Endothelial cell of umbilical vein (primary cell): ENCODE measurements around the gene LAMC1. TPM values are rescaled to one million over a fixed set of nuclear protein-coding genes. Genes with fewer than 3 reads are reported as not detected.

Experiments used
- BruUV-seq: library from RNA; stranded (reverse); fragments of 400-500 nt; replicated peaks from 2 replicates; lab custom pipeline; 2021; lab: Mats Ljungman, UMichigan
- CTCF ChIA-PET: fragments of 300-600, 350-600 bp; sonication (Branson Sonifier 250); formaldehyde crosslinking; loops from one replicate; lab custom pipeline; 2021; ENCODE audit warnings: antibody characterized with exemption, inconsistent platforms; lab: Charles Lee
- POLR2A ChIA-PET: fragments of 300-600, 350-600 bp; sonication (Branson Sonifier 250); formaldehyde crosslinking; loops from one replicate; lab custom pipeline; 2021; ENCODE audit warnings: antibody characterized with exemption, inconsistent platforms; lab: Charles Lee
- DNase-seq: peaks from one replicate; pipeline ENCODE4 v3.0.0-alpha.2; 2011; ENCODE audit warnings: low read depth, low spot score
- FAIRE-seq: peaks from 2 replicates; lab custom pipeline; 2011; peaks lifted over from hg19 to GRCh38; lab: Jason Lieb, UNC
- H2AFZ ChIP-seq: 2 replicates; pipeline ENCODE4 v1.6.0; 2012; ENCODE audit warnings: low read depth, low read length, control low read depth, inconsistent platforms
- H3K27ac ChIP-seq: 2 replicates; pipeline ENCODE4 v1.5.1; 2011; ENCODE audit warnings: low read depth, mild to moderate bottlenecking, control low read depth, low read length, moderate library complexity; ENCODE audit not compliant: insufficient read depth
- H3K27me3 ChIP-seq, 2 experiments: 2 replicates each; pipeline versions ENCODE4 v1.6.0 to v1.6.1; 2011; ENCODE audit warnings: low read length in 2 of 2, mixed read lengths in 1 of 2; ENCODE audit not compliant: control insufficient read depth in 2 of 2, insufficient read depth in 2 of 2
- H3K36me3 ChIP-seq, 2 experiments: 2 replicates in 1 of 2; 3 replicates in 1 of 2; pipeline ENCODE4 v1.5.1; 2011; ENCODE audit warnings: low read length in 2 of 2, mild to moderate bottlenecking in 1 of 2, moderate library complexity in 1 of 2; ENCODE audit not compliant: control insufficient read depth in 2 of 2, insufficient read depth in 2 of 2; ENCODE audit errors: extremely low read depth in 1 of 2
- H3K4me1 ChIP-seq: 3 replicates; pipeline ENCODE4 v1.5.1; 2011; ENCODE audit warnings: mild to moderate bottlenecking, low read length; ENCODE audit not compliant: control insufficient read depth, insufficient read depth; ENCODE audit errors: extremely low read depth
- H3K4me2 ChIP-seq: 2 replicates; pipeline ENCODE4 v1.6.1; 2011; ENCODE audit warnings: low read length, control low read depth, mixed read lengths; ENCODE audit not compliant: insufficient read depth
- H3K4me3 ChIP-seq, 3 experiments: fragments of 200-600 bp in 1 of 3; sonication (generic), shearing (Covaris generic) in 1 of 3; replicated peaks in 1 of 3; 2 replicates each; pipeline ENCODE4 v1.5.1; 2011 to 2016; ENCODE audit warnings: control low read depth in 3 of 3, low read length in 3 of 3, mild to moderate bottlenecking in 2 of 3, inconsistent platforms in 1 of 3, low read depth in 1 of 3, moderate library complexity in 1 of 3; ENCODE audit not compliant: insufficient read depth in 1 of 3
- H3K79me2 ChIP-seq: 2 replicates; pipeline ENCODE4 v1.6.0; 2012; ENCODE audit warnings: low read length, inconsistent platforms; ENCODE audit not compliant: control insufficient read depth, insufficient read depth
- H3K9ac ChIP-seq: replicated peaks from 2 replicates; pipeline ENCODE3; 2011; ENCODE audit warnings: low read length, control low read depth; ENCODE audit not compliant: insufficient read depth; ENCODE audit errors: extremely low read depth
- H3K9me1 ChIP-seq: replicated peaks from 3 replicates; pipeline ENCODE4 v1.6.0; 2011; ENCODE audit warnings: mild to moderate bottlenecking, low read length; ENCODE audit not compliant: control insufficient read depth, insufficient read depth; ENCODE audit errors: extremely low read depth
- H3K9me3 ChIP-seq: replicated peaks from 2 replicates; pipeline ENCODE4 v1.5.1; 2012; ENCODE audit warnings: low read length, inconsistent platforms; ENCODE audit not compliant: control insufficient read depth, insufficient read depth
- H4K20me1 ChIP-seq: replicated peaks from 2 replicates; pipeline ENCODE3; 2011; ENCODE audit warnings: mild to moderate bottlenecking, low read length; ENCODE audit not compliant: control insufficient read depth, insufficient read depth; ENCODE audit errors: extremely low read depth
- CTCF ChIP-seq, 2 donors: IDR thresholded peaks; 1 replicate in 1 of 2; 2 replicates in 1 of 2; pipeline ENCODE4 v1.5.1; 2011; ENCODE audit warnings: low read length in 2 of 2, mild to moderate bottlenecking in 2 of 2, moderate library complexity in 2 of 2, control low read depth in 1 of 2, inconsistent platforms in 1 of 2, low read depth in 1 of 2; ENCODE audit not compliant: insufficient read depth in 1 of 2; ENCODE audit errors: extremely low read depth in 1 of 2
- EZH2 ChIP-seq: IDR thresholded peaks from 2 replicates; pipeline ENCODE4 v1.6.1; 2012; ENCODE audit warnings: borderline replicate concordance, low read depth, mild to moderate bottlenecking, moderate library complexity, low read length, inconsistent platforms; ENCODE audit not compliant: severe bottlenecking
- FOS ChIP-seq: IDR thresholded peaks from 2 replicates; pipeline ENCODE4 v1.6.1; 2011; ENCODE audit warnings: mild to moderate bottlenecking, low read length, moderate library complexity, borderline replicate concordance; ENCODE audit not compliant: insufficient read depth
- GATA2 ChIP-seq: IDR thresholded peaks from 2 replicates; pipeline ENCODE4 v1.7.0; 2011; ENCODE audit warnings: low read depth, mild to moderate bottlenecking, moderate library complexity, mixed read lengths, low read length; ENCODE audit not compliant: insufficient read length, insufficient read depth
- JUN ChIP-seq: IDR thresholded peaks from 2 replicates; pipeline ENCODE4 v1.6.1; 2011; ENCODE audit warnings: borderline replicate concordance, low read depth; ENCODE audit not compliant: insufficient read length, insufficient read depth
- MYC ChIP-seq: IDR thresholded peaks from one replicate; pipeline ENCODE4 v1.6.1; 2011; ENCODE audit warnings: mild to moderate bottlenecking, low read depth, low read length
- POLR2A ChIP-seq: IDR thresholded peaks from 2 replicates; pipeline ENCODE4 v1.6.1; 2012; ENCODE audit warnings: low read depth, mild to moderate bottlenecking, control low read depth, low read length
- POLR2AphosphoS5 ChIP-seq: IDR thresholded peaks from 2 replicates; pipeline ENCODE4 v1.6.1; 2012; ENCODE audit warnings: low read depth, mild to moderate bottlenecking, control low read depth, low read length, moderate library complexity; ENCODE audit not compliant: insufficient read depth
- dilution Hi-C: fragments of 300-500 bp; cut with MboI; formaldehyde crosslinking; loops from one replicate; pipeline ENCODE4 v1.15.0; 2019; ENCODE audit warnings: low sequenced_read_pairs; ENCODE audit not compliant: extremely low pct_ligation_motif_present
- intact Hi-C: fragments of 100-400 bp; cut with micrococcal nuclease; formaldehyde crosslinking; loops from one replicate; pipeline ENCODE4 v1.10.0; 2022
- polyA plus RNA-seq, 4 experiments: library from polyadenylated mRNA; depleted of rRNA in 3 of 4; stranded (reverse) in 3 of 4; unstranded in 1 of 4; fragments of >200 nt; gene quantifications; 2 replicates each; pipeline versions ENCODE4 v1.2.1 to v1.2.3, GENCODE V29; 2011 to 2012; ENCODE audit warnings: missing spikeins in 1 of 4
- total RNA-seq: library from RNA; stranded (reverse); gene quantifications from 2 replicates; pipeline ENCODE4 v1.2.3, GENCODE V29; 2021
- TF ChIP-seq, protein P1 (sequence below): IDR thresholded peaks from 2 replicates; pipeline ENCODE4 v1.6.1; 2011; ENCODE audit not compliant: insufficient read depth, insufficient read length

Gene LAMC1
- total and polyA plus RNA-seq, 2 donors (not counting 3 experiments of a cell fraction or from before 2014, with no cell fraction given): 92.5 to 216 TPM

DNA sequence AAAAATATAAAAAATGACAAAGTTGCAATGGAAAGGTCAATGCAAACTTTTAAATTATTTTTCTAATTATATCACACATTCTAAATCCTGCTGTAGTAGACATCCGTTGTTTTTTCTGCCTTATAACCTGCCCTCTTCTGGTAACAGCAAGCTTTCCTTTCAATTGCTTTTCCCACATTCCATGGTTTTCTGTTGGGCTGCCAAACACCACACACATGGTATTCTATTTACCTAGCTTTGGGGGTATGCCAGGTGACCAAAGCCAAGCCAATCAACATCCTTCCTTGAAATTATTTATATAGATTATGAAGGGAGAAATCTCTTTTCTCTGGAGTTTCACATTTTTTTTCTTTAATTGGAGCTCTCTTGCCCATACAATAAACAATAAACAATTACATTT lies 3.4 kb upstream of the LAMC1 start:
- TF ChIP-seq GATA2: no peak
- TF ChIP-seq CTCF (IDR thresholded peaks at IDR 0.05; ENCODE audit: extremely low read depth in 1 of 2, insufficient read depth in 1 of 2, low read depth in 1 of 2, low read length in 2 of 2): peak; percentile 9 to 34
- POLR2A ChIA-PET: no interaction called here
- Histone ChIP-seq H3K27me3 (no peaks in the 10 kb centered on the region), H3K27ac (peak overlapping the region; percentile 67), H3K9me1 (no peaks in the 10 kb centered on the region), H3K36me3 (no peaks in the 10 kb centered on the region), H3K4me1 (peaks cover 22% of the 10 kb centered on the region), H4K20me1 (no peaks in the 10 kb centered on the region), H3K4me2 (peak overlapping the region; percentile 30), H3K9me3 (no peaks in the 10 kb centered on the region), H3K79me2 (peaks cover 15% of the 10 kb centered on the region), H3K9ac (peak overlapping the region; percentile 30), H3K4me3 (no peak overlapping the region), H2AFZ (no peak overlapping the region)
- DNase-seq: peak; percentile 94
- intact Hi-C loops (loop anchor here (5.0 kb wide), 2 partner anchors 252 to 452 kb away; partner anchors contain the start of gene SMG7), dilution Hi-C loops (no loop called here)
- CTCF ChIA-PET: interaction anchor here (0.6 to 3.1 kb wide), 9 partner anchors 10 to 215 kb away, joined by 3 to 49 read pairs (median 4); no protein-coding TSS in a partner anchor
- BruUV-seq: no TSS peak
- FAIRE-seq: no peak

DNA sequence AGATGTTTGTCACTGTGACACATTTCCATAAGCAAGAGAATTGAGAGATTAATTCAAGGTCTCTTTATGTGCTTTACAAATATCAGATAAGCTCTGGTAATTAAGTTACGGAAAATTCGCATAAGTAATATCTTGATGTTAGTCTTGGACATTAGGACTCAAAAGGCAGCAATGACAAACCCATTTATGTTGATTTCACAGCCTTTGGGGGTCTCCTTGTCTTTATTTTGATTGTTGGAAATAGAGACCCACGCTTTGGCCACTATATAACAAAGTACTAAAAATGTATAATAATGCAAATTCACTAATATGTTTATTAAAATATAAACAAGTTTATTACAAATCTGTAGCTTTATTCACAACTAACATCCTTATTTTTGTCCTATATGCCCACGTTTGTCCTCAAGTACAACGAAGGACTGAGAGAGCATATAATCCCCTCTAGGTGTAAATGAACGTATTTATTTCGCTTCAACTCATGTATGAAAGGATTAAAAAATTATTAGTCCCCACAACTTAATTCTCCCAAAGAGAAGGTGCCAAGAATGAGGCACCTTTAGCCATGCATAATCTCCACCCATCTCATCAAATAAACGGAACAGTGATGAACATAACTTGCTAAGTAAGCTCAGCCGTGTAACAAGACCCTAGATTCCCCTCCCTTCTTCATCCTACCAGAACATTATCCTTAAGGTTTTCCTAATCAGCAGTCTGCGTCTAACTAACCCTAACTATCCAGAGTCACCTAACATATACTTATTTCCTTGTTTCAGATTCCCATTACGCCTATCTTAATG lies 1.6 kb upstream of the LAMC1 start:
- TF ChIP-seq JUN: no peak
- TF ChIP-seq, protein P1, sequence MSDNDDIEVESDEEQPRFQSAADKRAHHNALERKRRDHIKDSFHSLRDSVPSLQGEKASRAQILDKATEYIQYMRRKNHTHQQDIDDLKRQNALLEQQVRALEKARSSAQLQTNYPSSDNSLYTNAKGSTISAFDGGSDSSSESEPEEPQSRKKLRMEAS: no peak
- TF ChIP-seq GATA2: no peak
- no peak for TF ChIP-seq POLR2AphosphoS5
- no peak for TF ChIP-seq FOS
- no peak for TF ChIP-seq POLR2A
- TF ChIP-seq EZH2: no peak
- no peak for TF ChIP-seq CTCF (IDR thresholded peaks at IDR 0.05; ENCODE audit: extremely low read depth in 1 of 2, insufficient read depth in 1 of 2, low read depth in 1 of 2, low read length in 2 of 2)
- TF ChIP-seq MYC: no peak
- CTCF ChIA-PET: interaction anchor here (0.6 to 3.1 kb wide), 4 partner anchors 50 to 61 kb away, joined by 3 to 49 read pairs (median 6); no protein-coding TSS in a partner anchor
- intact Hi-C loops (loop anchor here (1.0 to 5.0 kb wide), 7 partner anchors 18 to 451 kb away; partner anchors contain the start of gene SMG7), dilution Hi-C loops (no loop called here)
- H2AFZ ChIP-seq: no peak overlapping the region
- no peaks in the 10 kb centered on the region for H3K9me1 ChIP-seq
- H3K4me3 ChIP-seq: peak overlapping the region in 2 of 3 experiments; percentile 48 to 71
- H3K4me2 ChIP-seq: peak overlapping the region; percentile 51
- no peaks in the 10 kb centered on the region for H3K27me3 ChIP-seq
- H3K9me3 ChIP-seq: no peaks in the 10 kb centered on the region
- H3K27ac ChIP-seq: peak overlapping the region; percentile 97
- DNase-seq: no peak
- BruUV-seq: no TSS peak
- peaks cover 39% of the 10 kb centered on the region for H3K4me1 ChIP-seq
- POLR2A ChIA-PET: interaction anchor here (1.0 kb wide), 1 partner anchor 59 kb away, joined by 4 read pairs; no protein-coding TSS in a partner anchor
- H3K9ac ChIP-seq: peak overlapping the region; percentile 95
- FAIRE-seq: no peak
- H4K20me1 ChIP-seq: no peaks in the 10 kb centered on the region
- H3K79me2 ChIP-seq: peaks cover 33% of the 10 kb centered on the region
- no peaks in the 10 kb centered on the region for H3K36me3 ChIP-seq
